HEK293 (cell line): ENCODE data around the gene TPCN2.

ENCODE experiments used
- CTCF ChIA-PET: fragments of 350-600 bp; formaldehyde crosslinking; extraction: SDS; loops from one replicate; lab custom pipeline; 2021; ENCODE audit warnings: antibody characterized with exemption; lab: Yijun Ruan, JAX
- POLR2A ChIA-PET: fragments of 300-600 bp; formaldehyde crosslinking; extraction: SDS; loops from one replicate; lab custom pipeline; 2020; ENCODE audit warnings: antibody characterized with exemption, inconsistent platforms; lab: Yijun Ruan, JAX
- H3K27ac ChIP-seq: fragments of 200-500 bp; sonication (Bioruptor generic); 2 replicates; pipeline ENCODE4 v1.5.1; 2014; ENCODE audit warnings: low read depth, low read length, control low read depth, inconsistent platforms; ENCODE audit errors: extremely low read depth
- H3K36me3 ChIP-seq, 2 experiments: fragments of 200-500 bp in 1 of 2; sonication (Bioruptor generic) in 1 of 2; 1 replicate in 1 of 2; 2 replicates in 1 of 2; pipeline ENCODE4 v1.5.1; 2014 to 2017; ENCODE audit warnings: inconsistent platforms in 2 of 2, low read length in 2 of 2; ENCODE audit not compliant: control insufficient read depth in 2 of 2, insufficient read depth in 1 of 2
- H3K4me1 ChIP-seq: fragments of 200-500 bp; sonication (Bioruptor generic); 2 replicates; pipeline ENCODE4 v1.5.1; 2014; ENCODE audit warnings: mild to moderate bottlenecking, low read length, inconsistent platforms; ENCODE audit not compliant: control insufficient read depth, insufficient read depth
- H3K4me3 ChIP-seq: 2 replicates; pipeline ENCODE4 v1.5.1; 2011; ENCODE audit warnings: low read depth, mild to moderate bottlenecking, control low read depth, low read length, moderate library complexity
- H3K9me3 ChIP-seq: fragments of 200-500 bp; sonication (Bioruptor generic); 2 replicates; pipeline ENCODE4 v1.5.1; 2014; ENCODE audit warnings: low read depth, low read length, inconsistent platforms; ENCODE audit not compliant: control insufficient read depth, insufficient read depth
- HOXA7 ChIP-seq: sonication (generic); formaldehyde crosslinking; IDR thresholded peaks from 2 replicates; pipeline ENCODE4 v1.8.1; 2022; ENCODE audit warnings: missing genetic modification reagents, borderline replicate concordance
- HOXD13 ChIP-seq: sonication (generic); formaldehyde crosslinking; IDR thresholded peaks from 2 replicates; pipeline ENCODE4 v1.8.0; 2022; ENCODE audit warnings: missing genetic modification reagents, borderline replicate concordance
- PRDM1 ChIP-seq: fragments of 450-650 bp; formaldehyde crosslinking; IDR thresholded peaks from 2 replicates; pipeline ENCODE4; 2016; ENCODE audit warnings: missing biosample characterization, missing genetic modification characterization
- SCRT1 ChIP-seq: fragments of 450-650 bp; formaldehyde crosslinking; IDR thresholded peaks from 2 replicates; pipeline ENCODE4 v1.5.1; 2016; ENCODE audit warnings: missing biosample characterization, missing genetic modification characterization, borderline replicate concordance
- TCF7L2 ChIP-seq: IDR thresholded peaks from 2 replicates; pipeline ENCODE4 v1.6.1; 2011; ENCODE audit warnings: low read depth, mild to moderate bottlenecking, inconsistent platforms, low read length, moderate library complexity, borderline replicate concordance
- WT1 ChIP-seq: fragments of 450-650 bp; formaldehyde crosslinking; IDR thresholded peaks from 2 replicates; pipeline ENCODE4 v1.5.1; 2016; ENCODE audit warnings: missing biosample characterization, missing genetic modification characterization
- ZBTB20 ChIP-seq: fragments of 450-650 bp; formaldehyde crosslinking; IDR thresholded peaks from 2 replicates; pipeline ENCODE4 v1.5.1; 2016; ENCODE audit warnings: missing biosample characterization, missing genetic modification characterization
- ZBTB8A ChIP-seq: fragments of 450-650 bp; formaldehyde crosslinking; IDR thresholded peaks from 2 replicates; pipeline ENCODE4 v1.5.1; 2016; ENCODE audit warnings: missing biosample characterization, missing genetic modification characterization
- ZIC2 ChIP-seq: fragments of 450-650 bp; formaldehyde crosslinking; IDR thresholded peaks from 2 replicates; pipeline ENCODE4 v1.5.1; 2016; ENCODE audit warnings: missing biosample characterization, missing genetic modification characterization
- ZNF114 ChIP-seq: fragments of 450-650 bp; formaldehyde crosslinking; IDR thresholded peaks from 2 replicates; pipeline ENCODE4 v1.5.0; 2017; ENCODE audit warnings: missing biosample characterization, missing genetic modification characterization
- ZNF174 ChIP-seq: fragments of 450-650 bp; formaldehyde crosslinking; IDR thresholded peaks from 2 replicates; pipeline ENCODE4 v1.5.0; 2017; ENCODE audit warnings: missing biosample characterization, mild to moderate bottlenecking, missing genetic modification characterization
- ZNF433 ChIP-seq: fragments of 450-650 bp; formaldehyde crosslinking; IDR thresholded peaks from 2 replicates; pipeline ENCODE4 v1.5.1; 2016; ENCODE audit warnings: missing biosample characterization, missing genetic modification characterization, low read depth
- ZNF610 ChIP-seq: fragments of 450-650 bp; formaldehyde crosslinking; IDR thresholded peaks from 2 replicates; pipeline ENCODE4 v1.5.1; 2016; ENCODE audit warnings: missing biosample characterization, missing genetic modification characterization, borderline replicate concordance
- ZNF768 ChIP-seq: fragments of 450-650 bp; formaldehyde crosslinking; IDR thresholded peaks from 2 replicates; pipeline ENCODE4 v1.5.1; 2018; ENCODE audit warnings: missing biosample characterization, mild to moderate bottlenecking, missing genetic modification characterization
- ZSCAN30 ChIP-seq: fragments of 450-650 bp; IDR thresholded peaks from 2 replicates; pipeline ENCODE4 v1.5.1; 2018; ENCODE audit warnings: missing biosample characterization, mild to moderate bottlenecking, missing genetic modification characterization, moderate library complexity
- TF ChIP-seq, protein P1 (sequence below): fragments of 450-650 bp; formaldehyde crosslinking; IDR thresholded peaks from 2 replicates; pipeline ENCODE4 v1.5.1; 2016; ENCODE audit warnings: missing biosample characterization, missing genetic modification characterization, borderline replicate concordance
- TF ChIP-seq, protein P2 (sequence below): fragments of 450-650 bp; formaldehyde crosslinking; IDR thresholded peaks from 2 replicates; pipeline ENCODE4 v1.5.1; 2016; ENCODE audit warnings: missing biosample characterization, missing genetic modification characterization
- TF ChIP-seq, protein P3 (sequence below): fragments of 450-650 bp; formaldehyde crosslinking; IDR thresholded peaks from 2 replicates; pipeline ENCODE4 v1.5.1; 2016; ENCODE audit warnings: missing biosample characterization, missing genetic modification characterization
- TF ChIP-seq, protein P4 (sequence below): fragments of 450-650 bp; formaldehyde crosslinking; IDR thresholded peaks from 2 replicates; pipeline ENCODE4 v1.5.1; 2016; ENCODE audit warnings: missing biosample characterization, missing genetic modification characterization, low read depth
- TF ChIP-seq, protein P5 (sequence below): fragments of 450-650 bp; formaldehyde crosslinking; IDR thresholded peaks from 2 replicates; pipeline ENCODE4 v1.5.1; 2016; ENCODE audit warnings: missing biosample characterization, missing genetic modification characterization, low read depth

Gene TPCN2

DNA sequence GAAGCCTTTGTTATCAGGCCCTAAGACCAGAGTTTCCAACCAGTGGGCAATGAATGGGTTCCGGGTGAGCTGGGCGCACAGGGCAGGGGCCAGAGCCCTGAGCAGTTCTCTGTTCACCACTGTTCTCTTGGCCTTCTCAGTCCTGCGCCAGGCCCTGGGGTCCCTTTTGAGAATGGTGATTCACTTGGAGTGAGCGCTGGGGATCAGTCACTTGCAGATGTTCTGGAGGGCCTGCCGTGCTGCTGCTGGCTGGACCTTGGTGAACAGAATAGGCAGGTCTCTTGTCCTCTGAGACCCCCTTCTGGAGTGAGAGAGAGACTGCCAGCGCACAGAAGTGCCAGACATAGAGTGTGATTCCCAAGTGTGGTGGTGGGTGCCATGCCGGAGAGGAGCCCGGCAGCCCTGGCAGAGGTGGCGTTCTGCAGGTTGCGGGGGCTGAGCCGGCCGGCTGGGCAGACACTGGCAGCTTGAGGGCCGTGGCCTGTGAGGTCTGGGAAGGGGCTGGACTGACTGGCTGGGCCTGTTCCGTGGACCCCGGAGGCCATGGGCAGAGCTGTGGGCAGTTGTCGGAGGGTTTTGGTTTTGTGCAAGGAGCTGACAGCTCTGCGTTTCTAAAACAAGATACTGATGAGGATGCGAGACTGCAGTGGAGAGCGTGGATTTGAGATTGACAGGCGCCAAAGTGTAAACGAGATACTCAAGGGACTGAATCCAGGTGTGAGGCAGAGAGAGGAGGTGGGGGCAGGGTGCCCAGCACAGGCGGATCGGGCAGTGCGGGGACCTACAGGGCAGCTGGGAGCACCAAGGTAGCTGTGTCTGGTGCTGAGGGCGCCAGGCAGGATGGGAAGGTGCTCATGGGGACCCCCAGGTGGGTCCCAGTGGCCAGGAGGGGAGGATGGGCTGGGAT, 12.3 kb downstream of the TPCN2 start:
- no peaks in the 10 kb centered on the region for H3K4me1 ChIP-seq
- no peaks in the 10 kb centered on the region for H3K9me3 ChIP-seq
- TF ChIP-seq ZNF610 (tag by site-specific recombination) = no peak
- no peak for TF ChIP-seq ZBTB8A (tag by site-specific recombination)
- TF ChIP-seq ZBTB20 (tag by site-specific recombination) = no peak
- no peak for TF ChIP-seq TCF7L2
- TF ChIP-seq SCRT1 (tag by site-specific recombination) = no peak
- no peak for TF ChIP-seq ZNF174
- no peak for TF ChIP-seq ZIC2 (tag by site-specific recombination)
- TF ChIP-seq, protein P1, sequence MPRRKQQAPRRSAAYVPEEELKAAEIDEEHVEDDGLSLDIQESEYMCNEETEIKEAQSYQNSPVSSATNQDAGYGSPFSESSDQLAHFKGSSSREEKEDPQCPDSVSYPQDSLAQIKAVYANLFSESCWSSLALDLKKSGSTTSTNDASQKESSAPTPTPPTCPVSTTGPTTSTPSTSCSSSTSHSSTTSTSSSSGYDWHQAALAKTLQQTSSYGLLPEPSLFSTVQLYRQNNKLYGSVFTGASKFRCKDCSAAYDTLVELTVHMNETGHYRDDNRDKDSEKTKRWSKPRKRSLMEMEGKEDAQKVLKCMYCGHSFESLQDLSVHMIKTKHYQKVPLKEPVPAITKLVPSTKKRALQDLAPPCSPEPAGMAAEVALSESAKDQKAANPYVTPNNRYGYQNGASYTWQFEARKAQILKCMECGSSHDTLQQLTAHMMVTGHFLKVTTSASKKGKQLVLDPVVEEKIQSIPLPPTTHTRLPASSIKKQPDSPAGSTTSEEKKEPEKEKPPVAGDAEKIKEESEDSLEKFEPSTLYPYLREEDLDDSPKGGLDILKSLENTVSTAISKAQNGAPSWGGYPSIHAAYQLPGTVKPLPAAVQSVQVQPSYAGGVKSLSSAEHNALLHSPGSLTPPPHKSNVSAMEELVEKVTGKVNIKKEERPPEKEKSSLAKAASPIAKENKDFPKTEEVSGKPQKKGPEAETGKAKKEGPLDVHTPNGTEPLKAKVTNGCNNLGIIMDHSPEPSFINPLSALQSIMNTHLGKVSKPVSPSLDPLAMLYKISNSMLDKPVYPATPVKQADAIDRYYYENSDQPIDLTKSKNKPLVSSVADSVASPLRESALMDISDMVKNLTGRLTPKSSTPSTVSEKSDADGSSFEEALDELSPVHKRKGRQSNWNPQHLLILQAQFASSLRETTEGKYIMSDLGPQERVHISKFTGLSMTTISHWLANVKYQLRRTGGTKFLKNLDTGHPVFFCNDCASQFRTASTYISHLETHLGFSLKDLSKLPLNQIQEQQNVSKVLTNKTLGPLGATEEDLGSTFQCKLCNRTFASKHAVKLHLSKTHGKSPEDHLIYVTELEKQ (tag by site-specific recombination) = no peak
- no peak for TF ChIP-seq HOXD13 (CRISPR knock-in tag)
- TF ChIP-seq, protein P2, sequence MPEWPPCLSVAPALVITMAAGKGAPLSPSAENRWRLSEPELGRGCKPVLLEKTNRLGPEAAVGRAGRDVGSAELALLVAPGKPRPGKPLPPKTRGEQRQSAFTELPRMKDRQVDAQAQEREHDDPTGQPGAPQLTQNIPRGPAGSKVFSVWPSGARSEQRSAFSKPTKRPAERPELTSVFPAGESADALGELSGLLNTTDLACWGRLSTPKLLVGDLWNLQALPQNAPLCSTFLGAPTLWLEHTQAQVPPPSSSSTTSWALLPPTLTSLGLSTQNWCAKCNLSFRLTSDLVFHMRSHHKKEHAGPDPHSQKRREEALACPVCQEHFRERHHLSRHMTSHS (tag by site-specific recombination) = no peak
- TF ChIP-seq ZSCAN30 (tag by site-specific recombination) = no peak
- TF ChIP-seq, protein P3, sequence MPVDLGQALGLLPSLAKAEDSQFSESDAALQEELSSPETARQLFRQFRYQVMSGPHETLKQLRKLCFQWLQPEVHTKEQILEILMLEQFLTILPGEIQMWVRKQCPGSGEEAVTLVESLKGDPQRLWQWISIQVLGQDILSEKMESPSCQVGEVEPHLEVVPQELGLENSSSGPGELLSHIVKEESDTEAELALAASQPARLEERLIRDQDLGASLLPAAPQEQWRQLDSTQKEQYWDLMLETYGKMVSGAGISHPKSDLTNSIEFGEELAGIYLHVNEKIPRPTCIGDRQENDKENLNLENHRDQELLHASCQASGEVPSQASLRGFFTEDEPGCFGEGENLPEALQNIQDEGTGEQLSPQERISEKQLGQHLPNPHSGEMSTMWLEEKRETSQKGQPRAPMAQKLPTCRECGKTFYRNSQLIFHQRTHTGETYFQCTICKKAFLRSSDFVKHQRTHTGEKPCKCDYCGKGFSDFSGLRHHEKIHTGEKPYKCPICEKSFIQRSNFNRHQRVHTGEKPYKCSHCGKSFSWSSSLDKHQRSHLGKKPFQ (tag by site-specific recombination) = no peak
- TF ChIP-seq HOXA7 = no peak
- TF ChIP-seq ZNF433 (tag by site-specific recombination) = no peak
- TF ChIP-seq, protein P4, sequence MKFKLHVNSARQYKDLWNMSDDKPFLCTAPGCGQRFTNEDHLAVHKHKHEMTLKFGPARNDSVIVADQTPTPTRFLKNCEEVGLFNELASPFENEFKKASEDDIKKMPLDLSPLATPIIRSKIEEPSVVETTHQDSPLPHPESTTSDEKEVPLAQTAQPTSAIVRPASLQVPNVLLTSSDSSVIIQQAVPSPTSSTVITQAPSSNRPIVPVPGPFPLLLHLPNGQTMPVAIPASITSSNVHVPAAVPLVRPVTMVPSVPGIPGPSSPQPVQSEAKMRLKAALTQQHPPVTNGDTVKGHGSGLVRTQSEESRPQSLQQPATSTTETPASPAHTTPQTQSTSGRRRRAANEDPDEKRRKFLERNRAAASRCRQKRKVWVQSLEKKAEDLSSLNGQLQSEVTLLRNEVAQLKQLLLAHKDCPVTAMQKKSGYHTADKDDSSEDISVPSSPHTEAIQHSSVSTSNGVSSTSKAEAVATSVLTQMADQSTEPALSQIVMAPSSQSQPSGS (tag by site-specific recombination) = no peak
- TF ChIP-seq, protein P5, sequence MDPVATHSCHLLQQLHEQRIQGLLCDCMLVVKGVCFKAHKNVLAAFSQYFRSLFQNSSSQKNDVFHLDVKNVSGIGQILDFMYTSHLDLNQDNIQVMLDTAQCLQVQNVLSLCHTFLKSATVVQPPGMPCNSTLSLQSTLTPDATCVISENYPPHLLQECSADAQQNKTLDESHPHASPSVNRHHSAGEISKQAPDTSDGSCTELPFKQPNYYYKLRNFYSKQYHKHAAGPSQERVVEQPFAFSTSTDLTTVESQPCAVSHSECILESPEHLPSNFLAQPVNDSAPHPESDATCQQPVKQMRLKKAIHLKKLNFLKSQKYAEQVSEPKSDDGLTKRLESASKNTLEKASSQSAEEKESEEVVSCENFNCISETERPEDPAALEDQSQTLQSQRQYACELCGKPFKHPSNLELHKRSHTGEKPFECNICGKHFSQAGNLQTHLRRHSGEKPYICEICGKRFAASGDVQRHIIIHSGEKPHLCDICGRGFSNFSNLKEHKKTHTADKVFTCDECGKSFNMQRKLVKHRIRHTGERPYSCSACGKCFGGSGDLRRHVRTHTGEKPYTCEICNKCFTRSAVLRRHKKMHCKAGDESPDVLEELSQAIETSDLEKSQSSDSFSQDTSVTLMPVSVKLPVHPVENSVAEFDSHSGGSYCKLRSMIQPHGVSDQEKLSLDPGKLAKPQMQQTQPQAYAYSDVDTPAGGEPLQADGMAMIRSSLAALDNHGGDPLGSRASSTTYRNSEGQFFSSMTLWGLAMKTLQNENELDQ (tag by site-specific recombination) = no peak
- TF ChIP-seq ZNF114 (tag by site-specific recombination) = no peak
- TF ChIP-seq WT1 (tag by site-specific recombination) = no peak
- no peak for TF ChIP-seq PRDM1
- TF ChIP-seq ZNF768 (tag by site-specific recombination) = no peak
- TF ChIP-seq, all 188 proteins: peak for 0
- no peak overlapping the region for H3K27ac ChIP-seq
- no peak overlapping the region for H3K4me3 ChIP-seq
- ChIA-PET CTCF (interaction anchor here (1.0 kb wide), 1 partner anchor 428 kb away, joined by 3 read pairs; no protein-coding TSS in a partner anchor), POLR2A (no interaction called here)
- peaks cover 0 to 43% of the 10 kb centered on the region in 2 experiments; a peak in 2 of 3 replicates for H3K36me3 ChIP-seq
